Mucosa of stomach (tissue), 1 donor: ENCODE data around the gene RCBTB1.

Experiments used
- H3K27me3 ChIP-seq: one replicate; pipeline ENCODE4 v1.7.0; 2013; ENCODE audit warnings: mild to moderate bottlenecking, low read length; ENCODE audit not compliant: control insufficient read depth, insufficient read depth
- H3K36me3 ChIP-seq: one replicate; pipeline ENCODE4 v1.7.0; 2013; ENCODE audit warnings: low read length; ENCODE audit not compliant: control insufficient read depth, insufficient read depth
- H3K4me1 ChIP-seq: one replicate; pipeline ENCODE4 v1.7.0; 2013; ENCODE audit warnings: mild to moderate bottlenecking, low read length; ENCODE audit not compliant: control insufficient read depth, insufficient read depth
- H3K4me3 ChIP-seq: one replicate; pipeline ENCODE4 v1.7.0; 2013; ENCODE audit warnings: low read length
- H3K9ac ChIP-seq: one replicate; pipeline ENCODE4 v1.7.0; 2013; ENCODE audit warnings: mild to moderate bottlenecking, low read length, moderate library complexity
- H3K9me3 ChIP-seq: one replicate; pipeline ENCODE4 v1.7.0; 2013; ENCODE audit warnings: mild to moderate bottlenecking, low read length, moderate library complexity; ENCODE audit not compliant: control insufficient read depth
- donor health status: Pancreatic carcinoma.

The RCBTB1 gene

GRCh38 chr13:49585220-49586157 is at the start of gene RCBTB1:
RCBTB1 (minus strand) TSS chr13:49585558; CDS start chr13:49567279, 18,279 bp downstream.
- Histone ChIP-seq H3K4me3 (peak within 1 kb of the TSS; percentile 43), H3K9ac (peak within 1 kb of the TSS; percentile 86), H3K36me3 (no peaks in the 10 kb centered on the region), H3K9me3 (no peaks in the 10 kb centered on the region), H3K27me3 (no peaks in the 10 kb centered on the region), H3K4me1 (peaks cover 8% of the 10 kb centered on the region)

DNA sequence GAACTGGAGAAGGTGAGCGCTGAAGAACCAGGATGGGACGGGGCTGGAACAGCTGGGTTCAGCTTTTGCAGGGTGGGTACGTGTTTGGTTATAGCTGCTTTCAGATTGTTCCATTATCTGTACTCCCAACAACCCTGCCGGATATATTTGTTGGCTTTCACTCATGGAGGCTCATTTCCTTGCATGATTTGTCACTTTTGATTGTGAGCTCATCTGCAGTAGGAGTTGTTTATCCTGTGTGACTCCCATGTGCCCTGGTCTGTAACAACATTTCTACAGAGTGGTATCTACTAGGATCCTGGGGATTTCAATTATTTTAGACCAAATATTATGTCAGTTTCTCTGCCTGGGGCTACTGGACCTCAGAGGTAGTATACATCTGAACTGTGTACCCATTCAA is 48.4 kb upstream of the RCBTB1 start:
- H3K4me3 ChIP-seq = no peak overlapping the region
- H3K27me3 ChIP-seq = no peaks in the 10 kb centered on the region
- no peaks in the 10 kb centered on the region for H3K9me3 ChIP-seq
- no peaks in the 10 kb centered on the region for H3K4me1 ChIP-seq
- no peak overlapping the region for H3K9ac ChIP-seq
- H3K36me3 ChIP-seq = no peaks in the 10 kb centered on the region

GRCh38 chr13:49632156-49632555 is 46.8 kb upstream of the RCBTB1 start:
- Histone ChIP-seq H3K9me3 (no peaks in the 10 kb centered on the region), H3K36me3 (no peaks in the 10 kb centered on the region), H3K4me1 (no peaks in the 10 kb centered on the region), H3K9ac (no peak overlapping the region), H3K4me3 (no peak overlapping the region), H3K27me3 (no peaks in the 10 kb centered on the region)

- no peaks in the 10 kb centered on the region for H3K36me3 ChIP-seq
- H3K9me3 ChIP-seq = no peaks in the 10 kb centered on the region
- H3K9ac ChIP-seq = no peak overlapping the region
- peaks cover 7% of the 10 kb centered on the region for H3K4me1 ChIP-seq
- no peaks in the 10 kb centered on the region for H3K27me3 ChIP-seq
- no peak overlapping the region for H3K4me3 ChIP-seq
These were observed 45.2 kb upstream of the RCBTB1 start for GRCh38 chr13:49630580-49630979.

DNA sequence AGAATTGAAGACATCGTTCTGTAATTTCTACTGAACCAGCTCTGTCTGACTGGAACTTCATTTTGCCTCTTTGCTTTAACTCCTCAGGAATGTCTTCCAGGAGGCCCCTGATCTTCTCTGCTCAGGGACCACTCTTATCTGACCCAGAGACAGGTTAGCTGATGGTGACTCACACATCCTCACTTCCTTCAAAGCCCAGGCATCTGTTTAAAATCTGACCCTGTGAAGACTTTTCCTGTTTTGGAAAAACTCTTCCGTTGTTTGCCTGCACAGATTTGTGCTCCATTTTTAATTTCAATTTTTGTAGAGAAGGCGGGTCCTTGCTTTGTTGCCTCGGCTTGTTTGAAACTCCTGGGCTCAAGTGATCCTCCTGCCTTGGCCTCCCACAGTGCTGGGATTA is 44.6 kb upstream of the RCBTB1 start:
- Histone ChIP-seq H3K4me3 (no peak overlapping the region), H3K4me1 (peaks cover 13% of the 10 kb centered on the region), H3K27me3 (no peaks in the 10 kb centered on the region), H3K9me3 (no peaks in the 10 kb centered on the region), H3K9ac (no peak overlapping the region), H3K36me3 (no peaks in the 10 kb centered on the region)

DNA sequence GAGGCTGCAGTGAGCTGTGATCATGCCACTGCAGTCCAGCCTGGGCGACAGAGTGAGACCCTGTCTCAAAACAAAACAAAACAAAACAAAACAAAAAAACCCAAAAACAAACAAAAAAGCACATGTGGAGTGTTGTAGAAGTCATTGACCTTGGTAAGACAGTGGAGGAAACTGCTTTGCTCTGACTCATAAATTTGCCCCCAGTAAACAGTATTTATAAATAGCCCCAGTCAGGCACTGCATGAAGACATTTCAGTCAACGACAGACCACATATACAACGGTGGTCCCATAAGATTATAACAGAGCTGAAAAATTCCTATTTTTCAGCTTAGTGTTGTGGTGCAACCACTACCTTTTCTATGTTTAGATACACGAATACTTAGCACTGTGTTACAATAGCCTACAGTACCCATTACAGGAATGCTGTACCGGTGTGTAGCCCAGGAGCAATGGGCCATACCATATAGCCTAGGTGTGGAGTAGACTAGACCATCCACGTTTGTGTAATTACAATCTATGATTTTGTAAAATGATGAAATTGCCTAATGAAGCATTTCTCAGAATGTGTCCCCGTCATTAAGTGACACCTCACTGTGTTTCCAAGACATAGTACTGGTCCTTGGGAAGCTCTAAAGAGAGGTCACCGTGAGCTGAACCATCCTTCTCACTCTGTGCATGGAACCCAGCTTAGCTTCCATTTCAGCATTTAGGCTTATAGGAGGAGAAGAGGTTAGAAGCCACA is 44.0 kb upstream of the RCBTB1 start:
- no peak overlapping the region for H3K9ac ChIP-seq
- H3K9me3 ChIP-seq = no peaks in the 10 kb centered on the region
- no peaks in the 10 kb centered on the region for H3K27me3 ChIP-seq
- H3K4me1 ChIP-seq = peaks cover 15% of the 10 kb centered on the region
- no peaks in the 10 kb centered on the region for H3K36me3 ChIP-seq
- no peak overlapping the region for H3K4me3 ChIP-seq

DNA sequence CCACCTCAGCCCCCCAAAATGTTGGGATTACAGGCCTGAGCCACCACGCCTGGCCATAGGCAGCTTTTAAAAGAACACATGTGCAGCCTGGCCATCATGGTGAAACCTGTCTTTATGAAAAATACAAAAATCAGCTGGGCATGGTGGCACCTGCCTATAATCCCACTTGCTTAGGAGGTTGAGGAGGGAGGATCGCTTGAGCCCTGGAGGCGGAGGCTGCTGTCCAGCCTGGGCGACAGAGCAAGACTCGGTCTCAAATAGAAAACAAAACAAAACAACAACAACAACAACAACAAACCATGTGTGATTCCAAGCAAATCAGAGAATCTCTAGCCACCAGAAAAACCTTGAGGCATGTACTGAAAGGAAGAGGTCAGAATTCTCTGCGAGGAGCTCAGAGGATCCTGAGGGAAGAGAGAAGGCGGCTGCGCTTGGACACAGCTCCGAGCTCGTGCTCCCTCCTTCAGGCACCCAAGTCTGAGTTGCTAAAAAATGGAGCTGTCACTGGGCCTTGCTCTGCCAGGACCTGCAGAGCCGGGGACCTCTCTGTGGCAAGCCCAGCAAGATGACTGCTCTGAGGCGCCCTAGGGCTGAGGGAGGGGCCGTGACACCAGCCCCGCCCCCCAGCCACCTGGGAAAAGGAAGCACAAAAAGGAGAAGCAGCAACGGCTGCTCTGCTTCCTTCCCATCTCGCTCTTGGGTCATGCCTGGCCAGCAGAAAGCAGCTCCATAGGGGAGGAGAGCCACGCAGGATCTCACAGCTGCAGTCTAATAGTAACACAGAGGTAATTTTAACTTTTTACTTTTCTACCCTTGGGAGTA is 42.7 kb upstream of the RCBTB1 start, which contains the start of gene ARL11:
Gene ARL11 (plus strand): TSS at position 677 of the 822 bp plus-strand sequence. CDS start 1,941 bp downstream, outside the sequence.
- Histone ChIP-seq H3K4me1 (peaks cover 15% of the 10 kb centered on the region), H3K9me3 (no peaks in the 10 kb centered on the region), H3K4me3 (no peak within 1 kb of the TSS), H3K27me3 (no peaks in the 10 kb centered on the region), H3K9ac (no peak within 1 kb of the TSS), H3K36me3 (no peaks in the 10 kb centered on the region)

GRCh38 chr13:49625392-49626079 is 40.2 kb upstream of the RCBTB1 start:
- Histone ChIP-seq H3K27me3 (no peaks in the 10 kb centered on the region), H3K9ac (no peak overlapping the region), H3K4me1 (peaks cover 15% of the 10 kb centered on the region), H3K36me3 (no peaks in the 10 kb centered on the region), H3K9me3 (no peaks in the 10 kb centered on the region), H3K4me3 (no peak overlapping the region)

GRCh38 chr13:49624229-49624628 is 38.9 kb upstream of the RCBTB1 start:
- no peaks in the 10 kb centered on the region for H3K9me3 ChIP-seq
- H3K36me3 ChIP-seq = no peaks in the 10 kb centered on the region
- H3K9ac ChIP-seq = no peak overlapping the region
- H3K4me1 ChIP-seq = peaks cover 15% of the 10 kb centered on the region
- no peaks in the 10 kb centered on the region for H3K27me3 ChIP-seq
- H3K4me3 ChIP-seq = no peak overlapping the region

- H3K4me3 ChIP-seq = no peak overlapping the region
- H3K9me3 ChIP-seq = no peaks in the 10 kb centered on the region
- H3K36me3 ChIP-seq = no peaks in the 10 kb centered on the region
- peaks cover 15% of the 10 kb centered on the region for H3K4me1 ChIP-seq
- no peak overlapping the region for H3K9ac ChIP-seq
- H3K27me3 ChIP-seq = no peaks in the 10 kb centered on the region
These were observed 37.0 kb upstream of the RCBTB1 start for GRCh38 chr13:49622174-49622946.
